NT2/D1 (cell line): Measurements from ENCODE around the gene LRRC32.
"Not testable (repeated sequence)": the region's sequence is repeated elsewhere in the genome, so short reads cannot be mapped to it uniquely, and the experiment has no call there.

Source experiments
- DNase-seq: peaks from one replicate; pipeline ENCODE4 v3.0.0-alpha.2; 2011; ENCODE audit warnings: low read depth, low spot score
- H3K27me3 ChIP-seq: 2 replicates; pipeline ENCODE4 v1.6.0; 2011; ENCODE audit warnings: mild to moderate bottlenecking; ENCODE audit not compliant: insufficient read length, insufficient read depth
- H3K36me3 ChIP-seq: 2 replicates; pipeline ENCODE4 v1.6.1; 2011; ENCODE audit warnings: mild to moderate bottlenecking, low read length, mixed read lengths; ENCODE audit not compliant: insufficient read depth, insufficient read length
- H3K4me1 ChIP-seq: 2 replicates; pipeline ENCODE4 v1.5.1; 2011; ENCODE audit not compliant: insufficient read depth, insufficient read length
- H3K4me3 ChIP-seq: 2 replicates; pipeline ENCODE4 v1.5.1; 2011; ENCODE audit warnings: low read depth; ENCODE audit not compliant: insufficient read length
- H3K9ac ChIP-seq: 2 replicates; pipeline ENCODE4 v1.6.0; 2011; ENCODE audit warnings: low read depth; ENCODE audit not compliant: insufficient read length
- H3K9me3 ChIP-seq: 2 replicates; pipeline ENCODE4 v1.5.1; 2011; ENCODE audit warnings: mild to moderate bottlenecking, low read length; ENCODE audit not compliant: insufficient read depth
- SUZ12 ChIP-seq: IDR thresholded peaks from 2 replicates; pipeline ENCODE4 v1.6.1; 2011; ENCODE audit not compliant: insufficient read length, insufficient read depth; ENCODE audit errors: extremely low read depth
- YY1 ChIP-seq: IDR thresholded peaks from 2 replicates; pipeline ENCODE4 v1.6.1; 2011; ENCODE audit not compliant: insufficient read length, insufficient read depth
- ZNF274 ChIP-seq: IDR thresholded peaks from 2 replicates; pipeline ENCODE4 v1.6.1; 2011; ENCODE audit warnings: mild to moderate bottlenecking, low read depth, low read length

The LRRC32 gene

GRCh38 chr11:76649851-76650372, 20.6 kb downstream of the LRRC32 start:
- TF ChIP-seq ZNF274 (no peak), YY1 (no peak), SUZ12 (no peak)
- Histone ChIP-seq H3K27me3 (no peaks in the 10 kb centered on the region), H3K36me3 (no peaks in the 10 kb centered on the region), H3K4me1 (peaks cover 5% of the 10 kb centered on the region), H3K4me3 (no peak overlapping the region), H3K9ac (no peak overlapping the region), H3K9me3 (peaks cover 18% of the 10 kb centered on the region)
- DNase-seq = no peak

GRCh38 chr11:76649011-76649410, 21.5 kb downstream of the LRRC32 start:
- H3K36me3 ChIP-seq = no peaks in the 10 kb centered on the region
- no peak overlapping the region for H3K9ac ChIP-seq
- H3K27me3 ChIP-seq = no peaks in the 10 kb centered on the region
- H3K4me1 ChIP-seq = peaks cover 2% of the 10 kb centered on the region
- H3K9me3 ChIP-seq = peaks cover 18% of the 10 kb centered on the region
- DNase-seq = no peak
- no peak overlapping the region for H3K4me3 ChIP-seq
- TF ChIP-seq ZNF274 (no peak), SUZ12 (no peak), YY1 (no peak)

- H3K4me3 ChIP-seq = no peak overlapping the region
- no peaks in the 10 kb centered on the region for H3K4me1 ChIP-seq
- no peaks in the 10 kb centered on the region for H3K27me3 ChIP-seq
- H3K9ac ChIP-seq = no peak overlapping the region
- no peak for DNase-seq
- H3K9me3 ChIP-seq = peaks cover 18% of the 10 kb centered on the region
- TF ChIP-seq ZNF274 (no peak), YY1 (no peak), SUZ12 (no peak)
- no peaks in the 10 kb centered on the region for H3K36me3 ChIP-seq
These were observed 22.5 kb downstream of the LRRC32 start for GRCh38 chr11:76648061-76648460.

GRCh38 chr11:76646882-76647534, 23.5 kb downstream of the LRRC32 start:
- no peaks in the 10 kb centered on the region for H3K36me3 ChIP-seq
- TF ChIP-seq SUZ12 = no peak
- TF ChIP-seq YY1 = no peak
- TF ChIP-seq ZNF274 = no peak
- DNase-seq = no peak
- H3K9me3 ChIP-seq = peaks cover 18% of the 10 kb centered on the region
- no peaks in the 10 kb centered on the region for H3K4me1 ChIP-seq
- no peaks in the 10 kb centered on the region for H3K27me3 ChIP-seq
- H3K4me3 ChIP-seq = no peak overlapping the region
- H3K9ac ChIP-seq = no peak overlapping the region

- TF ChIP-seq SUZ12 (no peak), ZNF274 (no peak), YY1 (no peak)
- H3K27me3 ChIP-seq = no peaks in the 10 kb centered on the region
- no peak for DNase-seq
- H3K9me3 ChIP-seq = peaks cover 12% of the 10 kb centered on the region
- H3K36me3 ChIP-seq = no peaks in the 10 kb centered on the region
- no peaks in the 10 kb centered on the region for H3K4me1 ChIP-seq
- H3K9ac ChIP-seq = no peak overlapping the region
- H3K4me3 ChIP-seq = no peak overlapping the region
These were observed 26.0 kb downstream of the LRRC32 start for GRCh38 chr11:76644591-76644990.

GRCh38 chr11:76643711-76644110, 26.8 kb downstream of the LRRC32 start:
- not testable (repeated sequence) for H3K4me3 ChIP-seq, DNase-seq, H3K4me1 ChIP-seq, H3K36me3 ChIP-seq, H3K9ac ChIP-seq, H3K27me3 ChIP-seq
- H3K9me3 ChIP-seq = peaks cover 12% of the 10 kb centered on the region

GRCh38 chr11:76642341-76642740, 28.2 kb downstream of the LRRC32 start:
- Histone ChIP-seq H3K36me3 (no peaks in the 10 kb centered on the region), H3K9ac (no peak overlapping the region), H3K4me1 (no peaks in the 10 kb centered on the region), H3K27me3 (no peaks in the 10 kb centered on the region), H3K9me3 (peaks cover 8% of the 10 kb centered on the region), H3K4me3 (no peak overlapping the region)
- no peak for TF ChIP-seq YY1
- no peak for TF ChIP-seq SUZ12
- TF ChIP-seq ZNF274 = no peak
- no peak for DNase-seq
